ENCODE data around the gene CTNNA2. TPM values are rescaled to one million over a fixed set of nuclear protein-coding genes. Genes with fewer than 3 reads are reported as not detected.

Gene CTNNA2
- total RNA-seq, 1 experiment from 2014 or later: 5.5 TPM

DNA sequence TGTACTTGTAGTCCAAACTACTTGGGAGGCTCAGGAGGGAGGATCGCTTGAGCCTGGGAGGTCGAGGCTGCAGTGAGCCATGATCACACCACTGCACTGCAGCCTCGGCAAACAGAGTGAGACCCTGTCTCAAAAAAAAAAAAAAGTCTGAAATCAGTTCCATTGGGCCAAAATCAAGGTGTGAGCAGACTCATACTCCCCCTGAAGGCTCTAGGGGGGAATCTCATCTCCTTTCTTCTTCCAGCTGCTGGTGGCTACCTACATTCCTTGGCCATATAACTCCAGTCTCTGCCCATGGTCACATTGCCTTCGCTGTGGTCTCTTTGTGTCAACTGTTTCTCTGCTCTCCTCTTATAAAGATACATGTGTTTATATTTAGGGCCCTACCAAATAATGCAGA, 557.7 kb downstream of the CTNNA2 start:
- H3K56ac ChIP-seq (ENCODE audit: insufficient read length, low read depth, low read length): no peak overlapping the region
- no peak overlapping the region for H3K27ac ChIP-seq (ENCODE audit: insufficient read length, low read depth, low read length)
- no peaks in the 10 kb centered on the region for H3K79me2 ChIP-seq (ENCODE audit: insufficient read depth, low read length)
- H3K4me1 ChIP-seq (ENCODE audit: insufficient read depth, low read length): no peaks in the 10 kb centered on the region
- H2BK120ac ChIP-seq (ENCODE audit: low read depth, low read length, poor library complexity, severe bottlenecking): no peak overlapping the region
- H2AFZ ChIP-seq (ENCODE audit: low read length): no peak overlapping the region
- H4K8ac ChIP-seq (replicated peaks; ENCODE audit: insufficient read length, low read depth, low read length): no peak overlapping the region
- H2BK20ac ChIP-seq (ENCODE audit: low read depth, low read length, poor library complexity, severe bottlenecking): no peak overlapping the region
- no peak overlapping the region for H3K14ac ChIP-seq (ENCODE audit: insufficient read depth, low read length)
- H3K4me1 Mint-ChIP-seq: peaks cover 0 to 7% of the 10 kb centered on the region in 2 experiments; a peak in 3 of 4 replicates
- H3K27me3 ChIP-seq (ENCODE audit: insufficient read depth, low read length): no peaks in the 10 kb centered on the region
- no peak overlapping the region for H3K4me3 Mint-ChIP-seq
- no peak overlapping the region for H3K18ac ChIP-seq (ENCODE audit: insufficient read length, low read depth, low read length)
- no peaks in the 10 kb centered on the region for H4K20me1 ChIP-seq (ENCODE audit: control insufficient read depth, insufficient read depth, insufficient read length)
- H3K23ac ChIP-seq (ENCODE audit: insufficient read length, low read depth, low read length): no peak overlapping the region
- no peak overlapping the region for H2BK5ac ChIP-seq (ENCODE audit: insufficient read length, low read length)
- TF ChIP-seq, protein P1, sequence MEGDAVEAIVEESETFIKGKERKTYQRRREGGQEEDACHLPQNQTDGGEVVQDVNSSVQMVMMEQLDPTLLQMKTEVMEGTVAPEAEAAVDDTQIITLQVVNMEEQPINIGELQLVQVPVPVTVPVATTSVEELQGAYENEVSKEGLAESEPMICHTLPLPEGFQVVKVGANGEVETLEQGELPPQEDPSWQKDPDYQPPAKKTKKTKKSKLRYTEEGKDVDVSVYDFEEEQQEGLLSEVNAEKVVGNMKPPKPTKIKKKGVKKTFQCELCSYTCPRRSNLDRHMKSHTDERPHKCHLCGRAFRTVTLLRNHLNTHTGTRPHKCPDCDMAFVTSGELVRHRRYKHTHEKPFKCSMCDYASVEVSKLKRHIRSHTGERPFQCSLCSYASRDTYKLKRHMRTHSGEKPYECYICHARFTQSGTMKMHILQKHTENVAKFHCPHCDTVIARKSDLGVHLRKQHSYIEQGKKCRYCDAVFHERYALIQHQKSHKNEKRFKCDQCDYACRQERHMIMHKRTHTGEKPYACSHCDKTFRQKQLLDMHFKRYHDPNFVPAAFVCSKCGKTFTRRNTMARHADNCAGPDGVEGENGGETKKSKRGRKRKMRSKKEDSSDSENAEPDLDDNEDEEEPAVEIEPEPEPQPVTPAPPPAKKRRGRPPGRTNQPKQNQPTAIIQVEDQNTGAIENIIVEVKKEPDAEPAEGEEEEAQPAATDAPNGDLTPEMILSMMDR (conservative IDR thresholded peaks at IDR 0.05): peak; percentile 39
- no peak for DNase-seq
- H3K27me3 Mint-ChIP-seq (ENCODE audit: low read depth): no peaks in the 10 kb centered on the region
- H2AK5ac ChIP-seq (ENCODE audit: insufficient read length, low read length): no peak overlapping the region
- H3K9me3 ChIP-seq (ENCODE audit: control insufficient read depth, low read depth, low read length): no peaks in the 10 kb centered on the region
- no peak overlapping the region for H3K4ac ChIP-seq (ENCODE audit: low read depth, low read length)
- no peaks in the 10 kb centered on the region for H3K9me3 Mint-ChIP-seq
- no peak overlapping the region for H4K91ac ChIP-seq (ENCODE audit: insufficient read length, low read depth, low read length)
- no CpG with 5 or more reads among the region's 4 CpGs for WGBS (ENCODE audit: extremely low coverage, insufficient read length, low lambda C conversion rate)
- no peak overlapping the region for H2BK15ac ChIP-seq (ENCODE audit: low read depth, low read length)
- H3K36me3 Mint-ChIP-seq (ENCODE audit: insufficient read depth in 1 of 3, low read depth in 3 of 3): no peaks in the 10 kb centered on the region
- H3K79me1 ChIP-seq (ENCODE audit: insufficient read depth, low read depth, low read length, poor library complexity, severe bottlenecking): no peaks in the 10 kb centered on the region
- H3K27ac Mint-ChIP-seq: no peak overlapping the region
- H4K5ac ChIP-seq (ENCODE audit: insufficient read length, low read depth, low read length): no peak overlapping the region
- no peaks in the 10 kb centered on the region for H3K23me2 ChIP-seq (ENCODE audit: insufficient read length, low read depth, low read length, poor library complexity, severe bottlenecking)
- H2BK12ac ChIP-seq (ENCODE audit: insufficient read length, low read depth, low read length): no peak overlapping the region
- H3K4me2 ChIP-seq (ENCODE audit: insufficient read depth, insufficient read length, low read length): no peak overlapping the region
- no peak overlapping the region for H3K9ac ChIP-seq (ENCODE audit: extremely low read depth, insufficient read length, low read length)
- H3T11ph ChIP-seq (ENCODE audit: low read length): no peak overlapping the region

Data from H9 (cell line).